B cell (primary cell): ENCODE measurements around the gene APOL2. TPM values are rescaled to one million over a fixed set of nuclear protein-coding genes. Genes with fewer than 3 reads are reported as not detected.
"Not testable (repeated sequence)": the region's sequence is repeated elsewhere in the genome, so short reads cannot be mapped to it uniquely, and the experiment has no call there.

Source experiments
- ATAC-seq: fragments of 200-7000 bp; cut with Tn5 transposase; one replicate; pipeline ENCODE4 v1.10.0; 2021; ENCODE audit warnings: low read depth, mild to moderate bottlenecking, moderate number of reproducible peaks, moderate library complexity
- CTCF ChIA-PET: fragments of 350-600 bp; sonication (Branson Sonifier 250); formaldehyde crosslinking; loops from one replicate; lab custom pipeline; 2021; ENCODE audit warnings: antibody characterized with exemption, inconsistent platforms; lab: Charles Lee
- POLR2A ChIA-PET: fragments of 350-600 bp; sonication (Branson Sonifier 250); formaldehyde crosslinking; loops from one replicate; lab custom pipeline; 2021; ENCODE audit warnings: antibody characterized with exemption; lab: Charles Lee
- DNase-seq: peaks from one replicate; pipeline ENCODE4 v3.0.0; 2013
- H2AFZ ChIP-seq: 2 replicates; pipeline ENCODE4 v1.6.1; 2012; ENCODE audit warnings: mild to moderate bottlenecking, low read depth, low read length; ENCODE audit not compliant: insufficient read depth, poor library complexity, severe bottlenecking
- H3K27ac ChIP-seq, 2 donors: 1 replicate in 1 of 2; 2 replicates in 1 of 2; pipeline ENCODE4 v1.5.1; 2012 to 2013; ENCODE audit warnings: low read length in 2 of 2, mild to moderate bottlenecking in 2 of 2, moderate library complexity in 1 of 2
- H3K27me3 ChIP-seq, 4 experiments: fragments of 200-600 bp in 1 of 4; sonication (generic) in 1 of 4; replicated peaks in 1 of 4; 1 replicate in 2 of 4; 2 replicates in 2 of 4; pipeline versions ENCODE4 v1.6.1 to v1.7.0; 2013 to 2016; ENCODE audit warnings: low read length in 3 of 4, mild to moderate bottlenecking in 2 of 4, mixed read lengths in 1 of 4, moderate library complexity in 1 of 4; ENCODE audit not compliant: insufficient read depth in 4 of 4, control insufficient read depth in 3 of 4; ENCODE audit errors: control extremely low read depth in 1 of 4
- H3K36me3 ChIP-seq, 2 experiments: replicated peaks in 1 of 2; 1 replicate in 1 of 2; 2 replicates in 1 of 2; pipeline versions ENCODE4 v1.6.1 to v1.7.1; 2013; ENCODE audit warnings: low read length in 1 of 2; ENCODE audit not compliant: insufficient read depth in 2 of 2, control insufficient read depth in 1 of 2; ENCODE audit errors: control extremely low read depth in 1 of 2, extremely low read depth in 1 of 2
- H3K4me1 ChIP-seq, 2 donors: fragments of 200-600 bp in 1 of 2; sonication (generic) in 1 of 2; 1 replicate in 1 of 2; 2 replicates in 1 of 2; pipeline versions ENCODE4 v1.5.1 to v1.6.1; 2013 to 2017; ENCODE audit warnings: low read length in 2 of 2; ENCODE audit not compliant: control insufficient read depth in 2 of 2, insufficient read depth in 2 of 2
- H3K4me2 ChIP-seq: replicated peaks from 2 replicates; pipeline ENCODE3; 2012; ENCODE audit warnings: mild to moderate bottlenecking, low read depth, low read length; ENCODE audit not compliant: poor library complexity, severe bottlenecking
- H3K4me3 ChIP-seq, 5 experiments: fragments of 200-600 bp in 1 of 5; sonication (generic) in 1 of 5; 1 replicate in 3 of 5; 2 replicates in 2 of 5; pipeline versions ENCODE4 v1.5.1 to v1.7.0; 2011 to 2016; ENCODE audit warnings: low read length in 4 of 5, mild to moderate bottlenecking in 4 of 5, low read depth in 2 of 5, control low read depth in 1 of 5, moderate library complexity in 1 of 5; ENCODE audit not compliant: insufficient read depth in 1 of 5; ENCODE audit errors: control extremely low read depth in 1 of 5, extremely low read depth in 1 of 5
- H3K79me2 ChIP-seq: fragments of 200-600 bp; sonication (generic); one replicate; pipeline ENCODE4 v1.6.0; 2016; ENCODE audit warnings: low read length; ENCODE audit not compliant: control insufficient read depth, insufficient read depth
- H3K9ac ChIP-seq: fragments of 200-600 bp; sonication (generic); 2 replicates; pipeline ENCODE4 v1.6.1; 2017; ENCODE audit warnings: mild to moderate bottlenecking, low read length, moderate library complexity
- H3K9me3 ChIP-seq, 3 donors: one replicate each; pipeline versions ENCODE4 v1.6.1 to v1.7.1; 2013; ENCODE audit warnings: low read length in 2 of 3; ENCODE audit not compliant: control insufficient read depth in 2 of 3, insufficient read depth in 1 of 3; ENCODE audit errors: control extremely low read depth in 1 of 3
- H4K20me1 ChIP-seq: 2 replicates; pipeline ENCODE4 v1.6.0; 2012; ENCODE audit warnings: mild to moderate bottlenecking, low read length; ENCODE audit not compliant: insufficient read depth, control insufficient read depth, poor library complexity, severe bottlenecking
- H3K27ac Mint-ChIP-seq: one replicate; pipeline ENCODE4 v1.8.0; 2021; ENCODE audit warnings: mixed read lengths
- H3K27me3 Mint-ChIP-seq: one replicate; pipeline ENCODE4 v1.8.0; 2021; ENCODE audit warnings: mixed read lengths
- H3K4me1 Mint-ChIP-seq: one replicate; pipeline ENCODE4 v1.8.0; 2021; ENCODE audit warnings: mixed read lengths
- H3K4me3 Mint-ChIP-seq: one replicate; pipeline ENCODE4 v1.8.0; 2021; ENCODE audit warnings: mixed read lengths
- H3K9me3 Mint-ChIP-seq: one replicate; pipeline ENCODE4 v1.8.0; 2022; ENCODE audit warnings: mixed read lengths; ENCODE audit not compliant: insufficient read depth
- WGBS: methylation state at CpG from one replicate; pipeline ENCODE4 v1.1.5; 2013; ENCODE audit warnings: missing lambda C conversion rate; ENCODE audit not compliant: insufficient coverage; 5-methylcytosine and 5-hydroxymethylcytosine counted together
- intact Hi-C: fragments of 100-400 bp; cut with micrococcal nuclease; formaldehyde crosslinking; loops from one replicate; pipeline ENCODE4 v1.10.0; 2022
- polyA plus RNA-seq: library from polyadenylated mRNA; depleted of rRNA; stranded (reverse); fragments of >200 nt; gene quantifications from 2 replicates; pipeline ENCODE4 v1.2.3, GENCODE V29; 2012
- total RNA-seq, 2 donors: library from RNA; stranded (reverse); fragments of 120-200 nt in 1 of 2; gene quantifications; 1 replicate in 1 of 2; 2 replicates in 1 of 2; pipeline versions ENCODE4 v1.2.3 to v1.2.4, GENCODE V29; 2013 to 2022

APOL2 gene
- total and polyA plus RNA-seq, 2 donors (not counting 1 experiment from before 2014, with no cell fraction given), result 29.4 to 60.6 TPM

- H3K27ac Mint-ChIP-seq, result not testable (repeated sequence)
Observed at GRCh38 chr22:36263886-36264664, 24.7 kb upstream of the APOL2 start.

DNA sequence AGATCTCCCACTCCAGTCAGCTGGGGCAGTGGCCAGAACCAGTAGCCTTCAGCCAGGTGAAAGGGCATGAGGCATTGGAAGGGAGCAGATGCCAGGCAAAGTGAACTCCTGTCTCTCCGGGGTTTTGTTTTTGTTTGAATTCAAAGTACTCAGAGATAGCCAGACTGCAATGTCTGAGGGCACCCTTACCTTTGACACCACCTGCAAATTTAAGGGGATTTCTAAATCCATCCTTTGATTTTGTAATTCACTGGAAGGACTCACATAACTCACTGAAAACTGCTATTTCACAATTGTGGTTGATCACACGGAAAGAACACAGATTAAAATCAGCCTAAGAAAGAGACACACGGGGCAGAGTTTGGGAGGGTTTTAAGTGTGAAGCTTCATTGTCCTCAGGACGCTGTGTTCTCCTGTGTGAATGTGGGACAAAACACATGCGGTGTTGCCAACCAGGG lies 23.9 kb upstream of the APOL2 start:
- H3K9me3 ChIP-seq, H3K9ac ChIP-seq, H3K27ac ChIP-seq, DNase-seq, H3K4me3 Mint-ChIP-seq, H3K4me2 ChIP-seq, CTCF ChIA-PET, H3K27ac Mint-ChIP-seq, H2AFZ ChIP-seq, H3K9me3 Mint-ChIP-seq, POLR2A ChIA-PET, intact Hi-C loops, H4K20me1 ChIP-seq, ATAC-seq, H3K79me2 ChIP-seq, H3K27me3 Mint-ChIP-seq, H3K4me3 ChIP-seq, H3K27me3 ChIP-seq: not testable (repeated sequence)
- Histone ChIP-seq H3K36me3 (peaks cover 1 to 26% of the 10 kb centered on the region in 2 experiments), H3K4me1 (peaks cover 5 to 10% of the 10 kb centered on the region in 2 donors)
- peaks cover 11% of the 10 kb centered on the region for H3K4me1 Mint-ChIP-seq
- no CpG with 5 or more reads among the region's 5 CpGs for WGBS

More at GRCh38 chr22:36263886-36264664, 24.7 kb upstream of the APOL2 start:
- 97% methylated on average over 4 of the region's 7 CpGs for WGBS
- H3K27me3 ChIP-seq, H3K4me3 Mint-ChIP-seq, intact Hi-C loops, H3K4me2 ChIP-seq, H3K27me3 Mint-ChIP-seq, H3K4me1 Mint-ChIP-seq, H3K9me3 ChIP-seq, ATAC-seq, H3K9me3 Mint-ChIP-seq, H3K79me2 ChIP-seq, H4K20me1 ChIP-seq, H3K4me3 ChIP-seq, H3K9ac ChIP-seq, H2AFZ ChIP-seq, H3K27ac ChIP-seq, H3K4me1 ChIP-seq, DNase-seq: not testable (repeated sequence)
- peaks cover 1 to 26% of the 10 kb centered on the region in 2 experiments for H3K36me3 ChIP-seq
- ChIA-PET POLR2A (interaction anchor here (0.6 kb wide), 2 partner anchors 39 to 53 kb away, joined by 3 to 6 read pairs; no protein-coding TSS in a partner anchor), CTCF (interaction anchor here (1.1 kb wide), 1 partner anchor 14 kb away, joined by 3 read pairs; no protein-coding TSS in a partner anchor)

- H3K9me3 ChIP-seq, H4K20me1 ChIP-seq, POLR2A ChIA-PET, H3K9me3 Mint-ChIP-seq, H2AFZ ChIP-seq, intact Hi-C loops, H3K9ac ChIP-seq, H3K4me2 ChIP-seq, H3K79me2 ChIP-seq, H3K27ac Mint-ChIP-seq, H3K27ac ChIP-seq, H3K4me3 Mint-ChIP-seq, ATAC-seq, H3K27me3 Mint-ChIP-seq, H3K4me3 ChIP-seq, CTCF ChIA-PET, H3K27me3 ChIP-seq, DNase-seq: not testable (repeated sequence)
- Histone ChIP-seq H3K4me1 (peaks cover 5 to 10% of the 10 kb centered on the region in 2 donors), H3K36me3 (peaks cover 1 to 29% of the 10 kb centered on the region in 2 experiments)
- 100% methylated on average over 1 of the region's 3 CpGs for WGBS
- H3K4me1 Mint-ChIP-seq, result peaks cover 12% of the 10 kb centered on the region
Observed at GRCh38 chr22:36262307-36262706, 23.0 kb upstream of the APOL2 start.

- WGBS, result 79% methylated on average over 5 of the region's 6 CpGs
- intact Hi-C loops, H3K27ac Mint-ChIP-seq, H3K27me3 ChIP-seq, H3K4me3 ChIP-seq, H3K4me3 Mint-ChIP-seq, H2AFZ ChIP-seq, POLR2A ChIA-PET, ATAC-seq, H3K9me3 ChIP-seq, H3K9me3 Mint-ChIP-seq, H3K9ac ChIP-seq, DNase-seq, H3K27ac ChIP-seq, H4K20me1 ChIP-seq, H3K79me2 ChIP-seq, H3K4me2 ChIP-seq, H3K27me3 Mint-ChIP-seq: not testable (repeated sequence)
- peaks cover 1 to 32% of the 10 kb centered on the region in 2 experiments for H3K36me3 ChIP-seq
- peaks cover 12% of the 10 kb centered on the region for H3K4me1 Mint-ChIP-seq
- CTCF ChIA-PET, result interaction anchor here (0.9 to 1.2 kb wide), 2 partner anchors 22 to 225 kb away, joined by 3 to 4 read pairs; partner anchors contain the start of gene APOL2
- H3K4me1 ChIP-seq, result peaks cover 5 to 10% of the 10 kb centered on the region in 2 donors
Observed at GRCh38 chr22:36261675-36262074, 22.3 kb upstream of the APOL2 start.
